Vagina (tissue), 2 donors: ENCODE data around the gene BBS5. TPM values are rescaled to one million over a fixed set of nuclear protein-coding genes. Genes with fewer than 3 reads are reported as not detected.

ENCODE experiments used
- DNase-seq, 2 donors: peaks; one replicate each; pipeline ENCODE4 v3.0.0-alpha.2; 2017; ENCODE audit errors: extremely low spot score in 2 of 2
- H3K27ac ChIP-seq: fragments of 200-600 bp; sonication (generic); one replicate; pipeline ENCODE4 v1.5.1; 2019
- H3K27me3 ChIP-seq: fragments of 200-600 bp; sonication (generic); one replicate; pipeline ENCODE4 v1.5.1; 2019
- H3K36me3 ChIP-seq, 2 donors: fragments of 200-600 bp; sonication (generic); one replicate each; pipeline ENCODE4 v1.5.1; 2017 to 2019
- H3K4me1 ChIP-seq: fragments of 200-600 bp; sonication (generic); one replicate; pipeline ENCODE4 v1.5.1; 2019
- H3K4me3 ChIP-seq, 2 donors: fragments of 200-600 bp; sonication (generic); 1 replicate in 1 of 2; 2 replicates in 1 of 2; pipeline ENCODE4 v1.5.1; 2016 to 2019
- H3K9me3 ChIP-seq: fragments of 200-600 bp; sonication (generic); one replicate; pipeline ENCODE4 v1.5.1; 2019
- POLR2A ChIP-seq, 2 donors: fragments of 450-650 bp; IDR thresholded peaks; one replicate each; pipeline ENCODE4 v1.6.1; 2017; ENCODE audit warnings: antibody characterized with exemption in 2 of 2, mild to moderate bottlenecking in 2 of 2, moderate library complexity in 2 of 2
- POLR2AphosphoS5 ChIP-seq, 2 donors: sonication (generic); formaldehyde crosslinking; IDR thresholded peaks; one replicate each; pipeline ENCODE4 v1.9.0; 2017; ENCODE audit warnings: antibody characterized with exemption in 2 of 2, mild to moderate bottlenecking in 2 of 2, low read depth in 1 of 2; ENCODE audit not compliant: insufficient read depth in 1 of 2
- intact Hi-C: fragments of 100-400 bp; cut with DNase I; formaldehyde crosslinking; loops from one replicate; pipeline ENCODE4 v1.15.1; 2023
- total RNA-seq: library from RNA; depleted of rRNA; stranded (reverse); fragments of >200 nt; gene quantifications from one replicate; pipeline ENCODE4 v1.2.3, GENCODE V29; 2016
- TF ChIP-seq, protein P1 (sequence below), 3 experiments: fragments of 450-650 bp in 2 of 3; fragments of 200-600 bp in 1 of 3; sonication (generic) in 1 of 3; IDR thresholded peaks; one replicate each; pipeline ENCODE4 v1.5.1; 2017 to 2019; ENCODE audit warnings: antibody characterized with exemption in 3 of 3, mild to moderate bottlenecking in 2 of 3, moderate library complexity in 2 of 3

BBS5 gene
- total RNA-seq, 1 donor from 2014 or later = 4.7 TPM

DNA sequence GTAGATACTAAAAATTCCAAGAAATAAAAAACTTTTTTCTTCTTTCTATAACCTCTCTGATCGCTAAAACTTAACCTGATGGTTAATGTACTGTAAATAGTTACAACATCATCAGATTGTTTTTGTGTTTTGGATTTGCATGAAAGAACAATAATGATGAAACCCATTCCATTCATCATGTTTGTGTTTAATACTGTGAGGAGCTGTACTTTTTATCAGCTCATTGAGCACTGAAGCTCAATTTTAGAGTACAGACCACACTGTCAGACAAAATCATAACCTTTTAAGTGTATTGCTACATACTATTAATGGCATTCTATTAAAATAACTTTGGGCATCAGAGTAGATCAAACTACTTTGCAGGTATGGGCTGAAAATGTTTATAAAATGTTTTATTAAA lies 14.8 kb upstream of the BBS5 start:
- TF ChIP-seq, protein P1, sequence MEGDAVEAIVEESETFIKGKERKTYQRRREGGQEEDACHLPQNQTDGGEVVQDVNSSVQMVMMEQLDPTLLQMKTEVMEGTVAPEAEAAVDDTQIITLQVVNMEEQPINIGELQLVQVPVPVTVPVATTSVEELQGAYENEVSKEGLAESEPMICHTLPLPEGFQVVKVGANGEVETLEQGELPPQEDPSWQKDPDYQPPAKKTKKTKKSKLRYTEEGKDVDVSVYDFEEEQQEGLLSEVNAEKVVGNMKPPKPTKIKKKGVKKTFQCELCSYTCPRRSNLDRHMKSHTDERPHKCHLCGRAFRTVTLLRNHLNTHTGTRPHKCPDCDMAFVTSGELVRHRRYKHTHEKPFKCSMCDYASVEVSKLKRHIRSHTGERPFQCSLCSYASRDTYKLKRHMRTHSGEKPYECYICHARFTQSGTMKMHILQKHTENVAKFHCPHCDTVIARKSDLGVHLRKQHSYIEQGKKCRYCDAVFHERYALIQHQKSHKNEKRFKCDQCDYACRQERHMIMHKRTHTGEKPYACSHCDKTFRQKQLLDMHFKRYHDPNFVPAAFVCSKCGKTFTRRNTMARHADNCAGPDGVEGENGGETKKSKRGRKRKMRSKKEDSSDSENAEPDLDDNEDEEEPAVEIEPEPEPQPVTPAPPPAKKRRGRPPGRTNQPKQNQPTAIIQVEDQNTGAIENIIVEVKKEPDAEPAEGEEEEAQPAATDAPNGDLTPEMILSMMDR (IDR thresholded peaks at IDR 0.05) = no peak
- no peak for TF ChIP-seq POLR2AphosphoS5 (IDR thresholded peaks at IDR 0.05; ENCODE audit: insufficient read depth in 1 of 2, low read depth in 1 of 2)
- no peak for TF ChIP-seq POLR2A (IDR thresholded peaks at IDR 0.05)
- intact Hi-C loops = no loop called here

DNA sequence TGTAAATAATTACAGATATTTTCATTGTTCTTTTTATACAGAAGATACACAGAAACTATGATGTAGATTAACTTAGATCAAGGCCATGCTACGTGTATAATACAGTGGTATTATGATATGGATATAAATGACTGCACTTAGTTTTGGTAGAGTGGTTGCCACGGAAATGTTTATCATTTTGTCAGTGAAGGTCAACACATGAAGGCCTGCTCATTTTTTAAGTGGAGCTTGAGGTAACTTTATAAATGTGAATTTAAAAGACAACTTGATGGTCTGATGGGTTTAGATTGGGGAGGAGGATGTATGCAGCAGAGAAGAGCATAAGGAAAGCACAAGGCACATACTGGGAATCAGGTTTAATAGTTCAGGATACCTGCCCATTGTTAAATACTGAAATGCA lies 14.4 kb upstream of the BBS5 start:
- no peak overlapping the region for H3K27ac ChIP-seq
- H3K27me3 ChIP-seq = no peaks in the 10 kb centered on the region

More for the DNA sequence above, 14.8 kb upstream of the BBS5 start:
- no peaks in the 10 kb centered on the region for H3K27me3 ChIP-seq
- peaks cover 6% of the 10 kb centered on the region for H3K4me1 ChIP-seq
- no peaks in the 10 kb centered on the region for H3K36me3 ChIP-seq
- H3K9me3 ChIP-seq = no peaks in the 10 kb centered on the region
- H3K27ac ChIP-seq = no peak overlapping the region
- no peak for DNase-seq
- H3K4me3 ChIP-seq = no peak overlapping the region

DNA sequence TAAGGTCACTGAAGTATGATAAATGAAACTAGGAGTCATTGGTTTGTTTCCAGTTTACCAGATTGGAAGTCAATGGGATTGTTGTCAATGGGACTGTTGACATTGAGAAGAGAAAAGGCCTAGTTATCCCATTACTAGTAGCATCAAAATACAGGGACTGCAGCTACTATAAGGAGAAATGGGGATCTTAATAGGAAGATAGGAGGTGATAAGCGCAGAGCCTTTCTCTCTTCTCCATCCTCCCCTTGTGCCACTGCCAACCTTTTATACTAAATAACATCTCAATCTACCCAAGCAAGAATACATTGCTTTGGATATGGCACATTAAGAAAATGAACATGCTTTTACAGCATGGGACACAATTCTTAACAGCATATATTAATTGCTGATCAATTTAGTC lies 10.5 kb upstream of the BBS5 start:
- no peaks in the 10 kb centered on the region for H3K9me3 ChIP-seq
- no peaks in the 10 kb centered on the region for H3K27me3 ChIP-seq
- no peaks in the 10 kb centered on the region for H3K36me3 ChIP-seq
- no peak for DNase-seq
- no peak overlapping the region for H3K4me3 ChIP-seq
- no peak for TF ChIP-seq POLR2A (IDR thresholded peaks at IDR 0.05)
- TF ChIP-seq, protein P1 (IDR thresholded peaks at IDR 0.05) = no peak
- TF ChIP-seq POLR2AphosphoS5 (IDR thresholded peaks at IDR 0.05; ENCODE audit: insufficient read depth in 1 of 2, low read depth in 1 of 2) = no peak
- intact Hi-C loops = no loop called here
- no peaks in the 10 kb centered on the region for H3K4me1 ChIP-seq
- no peak overlapping the region for H3K27ac ChIP-seq

More for the DNA sequence above, 14.4 kb upstream of the BBS5 start:
- H3K9me3 ChIP-seq = no peaks in the 10 kb centered on the region
- peaks cover 6% of the 10 kb centered on the region for H3K4me1 ChIP-seq
- H3K36me3 ChIP-seq = no peaks in the 10 kb centered on the region
- DNase-seq = no peak
- no peak overlapping the region for H3K4me3 ChIP-seq
- TF ChIP-seq POLR2AphosphoS5 (IDR thresholded peaks at IDR 0.05; ENCODE audit: insufficient read depth in 1 of 2, low read depth in 1 of 2) (no peak), POLR2A (IDR thresholded peaks at IDR 0.05) (no peak)
- TF ChIP-seq, protein P1 (IDR thresholded peaks at IDR 0.05) = no peak
- intact Hi-C loops = no loop called here

DNA sequence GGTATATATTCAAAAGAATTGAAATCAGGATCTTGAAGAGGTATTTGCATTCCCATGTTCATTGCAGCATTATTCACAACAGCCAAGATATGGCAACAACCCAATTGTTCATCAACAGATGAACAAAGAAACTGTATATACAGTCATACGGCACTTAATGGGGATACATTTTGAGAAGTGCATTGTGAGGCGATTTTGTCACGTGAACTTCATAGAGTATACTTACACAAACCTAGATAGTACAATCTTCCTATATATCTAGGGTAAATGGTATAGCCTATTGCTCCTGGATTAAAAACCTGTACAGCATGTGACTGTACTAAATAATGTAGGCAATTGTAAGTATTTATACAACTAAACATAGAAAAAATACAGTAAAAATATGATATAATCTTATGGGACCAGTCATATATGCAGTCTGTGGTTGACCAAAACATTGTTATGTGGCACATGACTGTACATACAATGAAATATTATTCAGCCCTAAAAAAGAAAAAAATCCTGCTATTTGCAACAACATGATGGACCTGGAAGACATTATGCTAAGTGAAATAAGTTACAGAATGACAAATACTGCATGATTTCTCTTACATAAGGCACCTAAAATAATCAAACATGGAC lies 9.2 kb upstream of the BBS5 start:
- intact Hi-C loops = no loop called here
- TF ChIP-seq POLR2AphosphoS5 (IDR thresholded peaks at IDR 0.05; ENCODE audit: insufficient read depth in 1 of 2, low read depth in 1 of 2) (no peak), POLR2A (IDR thresholded peaks at IDR 0.05) (no peak)
- TF ChIP-seq, protein P1 (IDR thresholded peaks at IDR 0.05) = no peak
- DNase-seq = no peak
- Histone ChIP-seq H3K27me3 (no peaks in the 10 kb centered on the region), H3K4me1 (no peaks in the 10 kb centered on the region), H3K36me3 (no peaks in the 10 kb centered on the region), H3K9me3 (no peaks in the 10 kb centered on the region), H3K4me3 (no peak overlapping the region), H3K27ac (no peak overlapping the region)

DNA sequence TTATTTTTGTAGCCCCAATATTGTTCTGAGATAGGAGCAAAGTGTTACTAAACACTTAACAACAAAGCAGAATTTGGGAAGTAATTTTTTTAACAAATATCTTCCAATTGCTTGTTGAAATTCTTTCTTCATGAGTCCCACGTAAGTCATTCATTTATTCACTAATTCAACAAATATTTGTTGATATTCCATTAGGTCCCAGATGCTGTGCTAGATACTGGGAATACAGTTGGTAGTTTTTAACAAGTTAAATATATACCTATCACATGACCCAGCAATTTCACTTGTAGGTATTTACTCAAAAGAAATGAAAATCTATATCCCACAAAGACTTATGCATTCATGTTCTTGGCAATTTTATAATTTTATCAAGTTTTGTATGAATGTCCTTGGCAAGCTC lies 7.0 kb upstream of the BBS5 start:
- Histone ChIP-seq H3K27me3 (no peaks in the 10 kb centered on the region), H3K36me3 (no peaks in the 10 kb centered on the region), H3K4me3 (no peak overlapping the region), H3K4me1 (no peaks in the 10 kb centered on the region), H3K9me3 (no peaks in the 10 kb centered on the region), H3K27ac (no peak overlapping the region)
- intact Hi-C loops = no loop called here
- TF ChIP-seq, protein P1 (IDR thresholded peaks at IDR 0.05) = no peak
- TF ChIP-seq POLR2AphosphoS5 (IDR thresholded peaks at IDR 0.05; ENCODE audit: insufficient read depth in 1 of 2, low read depth in 1 of 2) (no peak), POLR2A (IDR thresholded peaks at IDR 0.05) (no peak)
- no peak for DNase-seq
